T-helper 2 cell treated with Interferon-gamma antibody and Interleukin-4, amounts not matched to agents 100 ng/mL and 5 ng/mL, for 36 hours (primary cell): ENCODE results near the gene CFHR4. TPM values are rescaled to one million over a fixed set of nuclear protein-coding genes. Genes with fewer than 3 reads are reported as not detected.
"Not testable (repeated sequence)": the region's sequence is repeated elsewhere in the genome, so short reads cannot be mapped to it uniquely, and the experiment has no call there.

ENCODE experiments used
- intact Hi-C: fragments of 100-400 bp; cut with micrococcal nuclease; formaldehyde crosslinking; loops from one replicate; pipeline ENCODE4 v1.15.1; 2023
- total RNA-seq: library from RNA; stranded (reverse); gene quantifications from 2 replicates; pipeline ENCODE4 v1.2.3, GENCODE V29; 2022

Gene CFHR4
- total RNA-seq = not detected in 2 replicates

- intact Hi-C loops = no loop called here
Observed at GRCh38 chr1:196887515-196888239, at the start of gene CFHR4. Gene CFHR4, plus strand, starts transcription at chr1:196888052. Its CDS starts 99 bp downstream, at chr1:196888151.

- intact Hi-C loops = not testable (repeated sequence)
Observed at GRCh38 chr1:196849613-196850492, 38.0 kb upstream of the CFHR4 start.

- intact Hi-C loops = no loop called here
Observed at GRCh38 chr1:196856053-196856452, 31.8 kb upstream of the CFHR4 start.

GRCh38 chr1:196857188-196857587 is 30.7 kb upstream of the CFHR4 start:
- intact Hi-C loops = no loop called here

- intact Hi-C loops = no loop called here
Observed at GRCh38 chr1:196858811-196859210, 29.0 kb upstream of the CFHR4 start.

GRCh38 chr1:196860323-196860884 is 27.4 kb upstream of the CFHR4 start:
- intact Hi-C loops = no loop called here

GRCh38 chr1:196861429-196861828 is 26.4 kb upstream of the CFHR4 start:
- intact Hi-C loops = no loop called here

- intact Hi-C loops = no loop called here
Observed at GRCh38 chr1:196866974-196867373, 20.9 kb upstream of the CFHR4 start.

- intact Hi-C loops = no loop called here
Observed at GRCh38 chr1:196873385-196873784, 14.5 kb upstream of the CFHR4 start.

GRCh38 chr1:196875935-196876334 is 11.9 kb upstream of the CFHR4 start:
- intact Hi-C loops = no loop called here

- intact Hi-C loops = no loop called here
Observed at GRCh38 chr1:196877964-196878363, 9.9 kb upstream of the CFHR4 start.

- intact Hi-C loops = not testable (repeated sequence)
Observed at GRCh38 chr1:196886560-196886959, 1.3 kb upstream of the CFHR4 start.

GRCh38 chr1:196890668-196891067 is 2.8 kb downstream of the CFHR4 start:
- intact Hi-C loops = no loop called here

- intact Hi-C loops = no loop called here
Observed at GRCh38 chr1:196891251-196891650, 3.4 kb downstream of the CFHR4 start.

GRCh38 chr1:196896355-196896754 is 8.5 kb downstream of the CFHR4 start:
- intact Hi-C loops = no loop called here

- intact Hi-C loops = no loop called here
Observed at GRCh38 chr1:196897158-196897828, 9.4 kb downstream of the CFHR4 start.

GRCh38 chr1:196902344-196902743 is 14.5 kb downstream of the CFHR4 start:
- intact Hi-C loops = no loop called here

- intact Hi-C loops = no loop called here
Observed at GRCh38 chr1:196910215-196910614, 22.4 kb downstream of the CFHR4 start.

GRCh38 chr1:196912283-196912682 is 24.4 kb downstream of the CFHR4 start:
- intact Hi-C loops = not testable (repeated sequence)

GRCh38 chr1:196926839-196927238 is 39.0 kb downstream of the CFHR4 start:
- intact Hi-C loops = not testable (repeated sequence)

GRCh38 chr1:196932853-196933252 is 45.0 kb downstream of the CFHR4 start:
- intact Hi-C loops = loop anchor here (10.0 kb wide), 1 partner anchor 118 kb away; the partner anchor contains the start of gene CFHR1
